T-helper 1 cell (primary cell): ENCODE measurements around the gene PABPC5.

Experiments used
- DNase-seq, 5 donors: peaks; one replicate each; pipeline ENCODE4 v3.0.0-alpha.2; 2012 to 2020
- total RNA-seq, 4 donors: gene quantifications; one replicate each; lab custom pipeline; 2026; lab: John Stamatoyannopoulos, UW

Gene PABPC5
- total RNA-seq: 0 reads per million in 4 donors

DNA sequence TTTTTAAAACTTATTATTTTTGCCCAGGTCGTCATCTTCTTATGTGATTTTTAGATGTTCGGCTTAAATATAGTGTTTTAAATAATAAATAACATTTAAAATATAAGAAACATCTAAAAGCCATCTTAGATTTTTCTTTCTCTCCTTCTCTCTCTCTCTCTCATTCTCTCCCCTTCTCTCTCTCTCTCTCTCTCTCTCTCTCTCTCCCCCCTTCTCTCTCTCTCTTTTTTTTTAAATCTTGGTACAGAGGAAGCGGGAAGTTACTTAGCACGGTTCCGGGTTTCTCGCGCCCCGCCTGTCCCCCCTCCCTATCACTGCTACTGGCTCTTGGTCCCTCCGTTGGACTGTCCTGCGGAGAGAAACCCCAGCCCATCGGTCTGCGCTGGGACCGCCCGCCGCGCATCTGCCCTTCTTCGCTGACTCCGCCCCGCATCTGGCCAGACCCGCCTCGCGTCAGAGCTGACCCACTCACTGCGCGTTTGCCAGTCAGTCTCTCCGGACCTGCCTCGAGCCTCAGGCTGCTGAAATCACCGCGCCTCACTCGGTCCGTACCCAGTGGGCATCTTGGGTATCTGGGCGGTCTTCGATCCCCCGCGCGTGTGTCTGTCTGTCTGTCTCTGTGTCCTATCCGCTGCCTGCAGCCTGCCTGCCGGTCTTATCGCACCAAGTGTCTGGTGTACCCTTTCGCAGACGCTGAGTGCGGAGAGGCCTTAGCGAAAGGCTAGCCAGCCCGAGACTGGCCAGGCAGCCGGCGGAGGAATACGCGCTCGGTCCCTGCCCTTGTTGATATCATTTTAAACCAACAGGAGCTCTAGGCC lies at the start of gene PABPC5:
Gene PABPC5 (plus strand): TSS at position 489 of the 818 bp plus-strand sequence. CDS start 739 bp downstream, outside the sequence.
- DNase-seq: no peak

DNA sequence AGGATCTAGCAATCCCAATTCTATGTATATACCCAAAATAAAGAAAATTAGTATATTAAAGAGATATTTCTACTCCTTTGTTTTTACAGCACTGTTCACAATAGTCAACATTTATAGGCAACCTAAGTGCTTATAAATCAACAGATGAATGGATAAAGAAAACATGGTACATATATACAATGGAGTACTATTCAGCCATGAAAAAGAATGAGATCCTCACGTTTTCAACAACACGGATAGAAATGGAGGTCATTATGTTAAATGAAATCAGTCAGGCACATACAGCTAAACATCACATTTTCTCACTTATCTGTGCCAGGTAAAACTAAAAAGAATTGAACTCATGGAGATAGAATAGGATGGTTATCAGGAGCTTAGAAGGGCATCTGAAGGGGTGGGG lies 45.6 kb upstream of the PABPC5 start:
- no peak for DNase-seq

DNA sequence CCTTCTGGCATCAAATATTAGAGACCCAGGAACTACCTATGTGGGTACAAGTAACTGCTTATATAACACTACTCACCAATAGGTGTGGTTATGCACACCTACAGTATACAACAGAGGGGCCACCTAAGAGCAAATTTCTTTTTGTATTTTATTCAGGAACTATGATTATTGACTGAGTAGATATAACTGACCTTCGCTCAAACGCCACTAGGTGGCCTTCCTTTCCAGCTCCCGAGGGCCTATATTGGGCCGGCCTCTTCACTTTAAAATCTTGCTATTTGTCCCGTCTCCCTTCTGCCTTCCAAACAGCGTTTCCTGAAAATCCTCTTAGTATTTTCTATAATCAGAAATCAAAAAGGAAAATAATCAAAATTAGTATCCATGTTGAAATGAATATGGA lies 19.9 kb upstream of the PABPC5 start:
- no peak for DNase-seq

GRCh38 chrX:91435395-91435794 lies 756 bp downstream of the PABPC5 start:
- no peak for DNase-seq
